ENCODE results near the gene PCDHGA2.
A peak's percentile ranks its signal among the peaks of the same experiment; 100 is the strongest.

PCDHGA2 gene

DNA sequence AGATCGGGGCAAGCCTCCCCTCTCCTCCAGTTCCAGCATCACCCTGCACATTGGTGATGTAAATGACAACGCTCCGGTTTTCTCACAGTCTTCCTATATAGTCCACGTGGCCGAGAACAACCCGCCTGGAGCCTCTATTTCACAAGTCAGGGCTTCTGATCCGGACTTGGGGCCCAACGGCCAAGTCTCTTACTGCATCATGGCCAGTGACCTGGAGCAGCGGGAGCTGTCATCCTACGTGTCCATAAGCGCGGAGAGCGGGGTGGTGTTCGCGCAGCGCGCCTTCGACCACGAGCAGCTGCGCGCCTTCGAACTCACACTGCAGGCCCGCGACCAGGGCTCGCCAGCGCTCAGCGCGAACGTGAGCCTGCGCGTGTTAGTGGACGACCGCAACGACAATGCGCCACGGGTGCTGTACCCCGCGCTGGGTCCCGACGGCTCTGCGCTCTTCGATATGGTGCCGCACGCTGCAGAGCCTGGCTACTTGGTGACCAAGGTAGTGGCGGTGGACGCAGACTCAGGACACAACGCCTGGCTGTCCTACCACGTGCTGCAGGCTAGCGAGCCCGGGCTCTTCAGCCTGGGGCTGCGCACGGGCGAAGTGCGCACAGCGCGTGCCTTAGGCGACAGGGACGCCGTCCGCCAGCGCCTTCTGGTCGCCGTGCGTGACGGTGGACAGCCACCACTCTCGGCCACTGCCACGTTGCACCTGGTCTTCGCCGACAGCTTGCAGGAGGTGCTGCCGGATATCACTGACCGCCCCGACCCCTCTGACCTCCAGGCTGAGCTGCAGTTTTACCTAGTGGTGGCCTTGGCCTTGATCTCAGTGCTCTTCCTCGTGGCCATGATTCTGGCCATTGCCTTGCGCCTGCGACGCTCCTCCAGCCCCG lies 50.8 kb downstream of the PCDHGA2 start:
- TF ChIP-seq, protein P1, sequence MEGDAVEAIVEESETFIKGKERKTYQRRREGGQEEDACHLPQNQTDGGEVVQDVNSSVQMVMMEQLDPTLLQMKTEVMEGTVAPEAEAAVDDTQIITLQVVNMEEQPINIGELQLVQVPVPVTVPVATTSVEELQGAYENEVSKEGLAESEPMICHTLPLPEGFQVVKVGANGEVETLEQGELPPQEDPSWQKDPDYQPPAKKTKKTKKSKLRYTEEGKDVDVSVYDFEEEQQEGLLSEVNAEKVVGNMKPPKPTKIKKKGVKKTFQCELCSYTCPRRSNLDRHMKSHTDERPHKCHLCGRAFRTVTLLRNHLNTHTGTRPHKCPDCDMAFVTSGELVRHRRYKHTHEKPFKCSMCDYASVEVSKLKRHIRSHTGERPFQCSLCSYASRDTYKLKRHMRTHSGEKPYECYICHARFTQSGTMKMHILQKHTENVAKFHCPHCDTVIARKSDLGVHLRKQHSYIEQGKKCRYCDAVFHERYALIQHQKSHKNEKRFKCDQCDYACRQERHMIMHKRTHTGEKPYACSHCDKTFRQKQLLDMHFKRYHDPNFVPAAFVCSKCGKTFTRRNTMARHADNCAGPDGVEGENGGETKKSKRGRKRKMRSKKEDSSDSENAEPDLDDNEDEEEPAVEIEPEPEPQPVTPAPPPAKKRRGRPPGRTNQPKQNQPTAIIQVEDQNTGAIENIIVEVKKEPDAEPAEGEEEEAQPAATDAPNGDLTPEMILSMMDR (IDR thresholded peaks at IDR 0.05), result no peak
- no peak overlapping the region for H3K27ac ChIP-seq
- H3K4me3 ChIP-seq, result peak overlapping the region; percentile 43
- no peak for DNase-seq (ENCODE audit: low spot score)

DNA sequence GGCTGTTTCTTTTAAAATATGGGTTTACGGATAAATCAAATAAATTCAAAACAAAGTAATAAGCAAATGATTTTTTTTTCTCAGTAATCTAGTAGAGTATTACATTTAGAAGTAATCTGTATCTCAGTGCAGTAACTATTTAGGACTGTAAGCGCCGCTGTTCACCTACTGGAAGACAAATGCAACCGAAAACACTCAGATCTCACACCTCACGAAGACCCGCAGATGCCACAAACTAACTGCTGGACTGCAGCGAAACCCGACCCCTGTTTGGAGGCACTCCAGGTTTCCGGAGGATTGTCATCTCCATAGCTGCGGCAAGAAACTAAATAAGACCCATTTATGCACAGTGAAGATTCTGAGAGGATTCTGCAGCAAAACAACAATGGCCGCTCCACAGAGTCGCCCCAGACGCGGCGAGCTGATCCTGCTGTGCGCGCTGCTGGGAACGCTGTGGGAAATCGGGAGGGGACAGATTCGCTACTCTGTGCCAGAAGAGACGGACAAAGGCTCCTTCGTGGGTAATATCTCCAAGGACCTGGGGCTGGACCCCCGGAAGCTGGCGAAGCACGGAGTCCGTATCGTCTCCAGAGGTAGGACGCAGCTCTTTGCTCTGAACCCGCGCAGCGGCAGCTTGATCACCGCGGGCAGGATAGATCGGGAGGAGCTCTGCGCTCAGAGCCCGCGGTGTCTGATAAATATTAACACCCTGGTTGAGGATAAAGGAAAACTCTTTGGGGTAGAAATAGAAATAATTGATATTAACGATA lies 54.1 kb downstream of the PCDHGA2 start, which contains the start of gene PCDHGA8:
TSS of gene PCDHGA8 (plus strand) at position 205 of the 770 bp plus-strand sequence. CDS start at position 386, 181 bp downstream.
- Histone ChIP-seq H3K27ac (no peak within 1 kb of the TSS), H3K4me3 (peak within 1 kb of the TSS; percentile 25)
- no peak for DNase-seq (ENCODE audit: low spot score)
- TF ChIP-seq, protein P1 (IDR thresholded peaks at IDR 0.05), result no peak

Measured in coronary artery (tissue), 2 donors.